GM18520 (cell line): ENCODE measurements around the gene GNAS.
A peak's percentile ranks its signal among the peaks of the same experiment; 100 is the strongest.

Source experiments
- ATAC-seq: cut with Tn5 transposase; IDR thresholded peaks from one replicate; pipeline ENCODE4 v1.9.1; 2021; ENCODE audit not compliant: unreplicated experiment

GNAS gene

DNA sequence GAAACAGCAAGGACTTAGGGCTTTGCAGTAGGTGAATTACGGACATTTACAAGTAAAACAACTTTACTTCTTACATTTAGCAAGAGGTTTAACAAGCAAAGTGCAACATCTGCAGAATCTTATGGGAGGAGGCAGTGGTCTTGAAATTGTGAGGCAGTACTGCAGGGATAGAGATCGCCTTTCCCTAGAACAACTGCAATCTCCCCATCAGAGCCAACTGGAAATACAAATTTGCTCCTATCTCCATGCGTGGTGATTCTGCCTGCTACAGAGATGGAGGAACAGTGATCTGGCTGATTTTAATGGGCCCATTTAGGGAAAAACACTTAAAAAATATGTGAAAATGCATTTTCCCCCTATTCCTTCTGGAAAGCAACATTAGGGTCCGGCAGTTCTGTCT, 25.9 kb downstream of the GNAS start:
- no peak for ATAC-seq

GRCh38 chr20:58880441-58880840, 27.9 kb downstream of the GNAS start:
- no peak for ATAC-seq

DNA sequence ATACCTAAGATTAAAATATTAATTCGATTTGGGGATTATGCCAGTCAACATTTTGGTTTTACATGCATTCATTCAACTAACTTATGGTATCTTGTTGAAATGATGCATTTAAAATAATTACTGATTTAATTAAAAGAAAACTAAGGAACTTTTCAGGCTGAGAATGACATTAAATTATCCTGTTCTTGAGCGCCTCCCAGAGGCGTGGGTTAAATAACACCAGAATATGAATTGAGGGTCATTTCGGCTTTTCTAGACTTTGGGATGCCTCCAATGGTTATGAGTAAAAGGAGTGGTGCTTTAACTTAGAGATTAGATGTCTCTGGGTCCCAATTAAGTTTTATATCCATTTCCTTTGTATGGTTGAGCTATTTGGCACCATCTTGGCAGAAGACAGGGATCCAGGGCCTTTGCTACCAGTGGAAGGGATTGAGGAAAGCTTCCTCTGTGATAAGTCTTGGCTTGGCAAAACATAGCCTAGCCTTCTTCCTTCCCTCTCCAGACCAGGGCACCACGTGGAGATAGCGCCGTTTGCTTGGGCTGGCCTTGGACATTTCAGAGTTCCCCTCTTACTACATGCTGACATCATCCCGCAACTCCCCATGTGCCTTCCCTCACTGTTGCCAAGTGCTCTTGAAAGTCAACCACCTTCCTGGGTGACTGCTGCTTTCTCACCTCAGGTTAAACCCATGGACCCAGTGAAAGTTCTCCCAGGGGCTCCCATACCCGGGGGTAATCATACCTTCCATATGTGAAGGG, 28.7 kb downstream of the GNAS start:
- ATAC-seq = no peak

DNA sequence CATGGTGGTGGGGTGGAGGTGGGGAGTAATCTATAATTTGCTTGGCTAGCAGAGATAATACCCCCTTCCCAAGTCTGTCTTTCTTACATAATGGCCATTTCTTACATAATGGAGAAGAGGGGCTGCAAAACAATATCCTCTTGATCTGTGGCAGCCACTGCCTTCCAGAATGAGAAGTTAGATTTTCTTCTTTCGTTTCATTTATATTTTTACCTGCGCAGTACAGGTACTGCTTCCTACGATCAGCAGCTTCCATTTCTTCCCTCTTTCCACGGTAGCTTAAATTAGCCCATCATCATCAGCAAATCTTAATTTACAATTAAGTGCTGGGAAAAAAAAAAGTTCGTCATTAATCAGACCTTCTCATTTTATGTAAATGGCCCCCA, 30.2 kb downstream of the GNAS start:
- no peak for ATAC-seq

GRCh38 chr20:58883241-58883691, 30.8 kb downstream of the GNAS start:
- no peak for ATAC-seq

DNA sequence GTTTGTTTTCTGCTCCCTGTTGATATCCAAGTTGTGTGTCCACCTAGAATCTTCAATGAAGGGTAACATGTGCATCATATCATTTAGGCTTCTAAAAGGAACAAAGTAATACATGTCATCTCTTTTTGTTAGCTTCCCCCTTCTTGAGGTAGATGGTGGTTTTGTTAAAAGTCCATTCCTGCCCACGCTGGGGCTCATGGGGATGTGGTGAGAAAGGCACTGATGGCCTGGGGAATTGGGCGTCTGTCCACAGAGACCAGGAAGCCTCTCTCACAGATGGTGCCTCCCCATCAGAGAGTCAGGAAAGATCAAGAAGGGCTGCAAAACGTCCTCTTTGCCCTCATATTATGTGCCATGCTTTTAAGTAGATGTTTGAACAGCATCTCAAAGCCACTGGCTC, 32.5 kb downstream of the GNAS start:
- no peak for ATAC-seq

DNA sequence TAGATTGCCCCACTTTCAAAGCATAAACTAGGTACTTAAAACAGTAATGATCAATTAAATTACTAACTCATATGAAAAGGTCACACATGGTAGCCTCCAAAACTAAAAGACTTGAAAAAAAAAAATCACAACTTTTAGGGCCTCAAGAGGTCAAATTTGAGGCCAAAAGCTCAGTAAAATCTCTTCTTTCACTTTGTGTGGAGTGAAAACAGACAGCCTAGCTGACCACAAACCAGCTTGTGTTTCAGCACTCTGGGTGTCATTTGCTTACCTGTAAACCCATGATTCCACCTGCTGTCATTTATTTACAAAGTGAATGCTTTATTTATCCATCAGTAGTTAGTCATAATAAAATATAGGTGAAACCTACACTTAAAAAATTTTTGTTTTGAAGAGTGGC, 34.0 kb downstream of the GNAS start:
- ATAC-seq = no peak

- ATAC-seq = no peak
Observed at GRCh38 chr20:58888103-58888502, 35.6 kb downstream of the GNAS start.

DNA sequence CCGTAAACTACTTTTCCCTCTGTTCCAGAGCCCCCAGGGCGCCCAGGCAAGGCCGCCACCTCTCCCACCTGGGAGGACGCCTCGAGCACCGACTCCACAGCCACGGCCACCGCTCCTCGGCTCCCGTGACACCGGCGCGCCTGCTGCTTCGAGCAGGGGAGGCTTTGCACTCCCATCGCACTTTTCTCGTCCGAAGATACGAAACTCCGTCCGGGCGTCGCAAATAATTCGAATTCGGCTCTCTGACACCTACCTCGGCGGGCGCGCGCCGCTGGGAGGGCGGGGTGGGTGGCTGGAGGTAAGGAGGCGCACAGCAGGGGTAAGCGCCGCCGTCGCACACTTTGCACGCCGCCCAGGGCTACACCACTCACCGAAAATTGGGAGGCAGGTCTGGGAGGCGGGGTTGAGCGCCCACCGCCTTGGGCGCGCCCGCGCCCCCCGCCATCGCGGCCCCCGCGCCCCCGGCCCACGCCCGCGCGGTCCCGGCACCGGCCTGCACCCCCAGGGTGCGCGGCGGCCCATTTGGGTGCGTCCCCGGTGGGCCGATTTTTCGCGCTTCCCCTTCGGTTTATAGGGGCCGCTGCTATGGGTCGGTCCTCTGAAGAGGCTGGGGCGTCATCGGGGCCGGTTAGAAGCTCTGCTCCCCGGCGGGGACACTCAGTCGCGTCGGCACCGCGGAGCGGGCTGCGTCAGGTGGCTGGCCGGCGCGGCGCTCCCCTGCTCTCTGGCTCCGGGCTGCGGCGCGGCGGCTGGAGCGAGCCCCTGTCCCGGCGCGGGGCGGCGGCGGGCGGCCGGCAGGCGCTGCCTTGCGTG, 36.2 kb downstream of the GNAS start:
- ATAC-seq = peak; percentile 33

- ATAC-seq = no peak
Observed at GRCh38 chr20:58889334-58889760, 36.8 kb downstream of the GNAS start.

GRCh38 chr20:58889798-58890517, 37.4 kb downstream of the GNAS start:
- no peak for ATAC-seq

GRCh38 chr20:58890518-58891085, 38.1 kb downstream of the GNAS start:
- ATAC-seq = no peak

- no peak for ATAC-seq
Observed at GRCh38 chr20:58891086-58891717, 38.7 kb downstream of the GNAS start.

GRCh38 chr20:58891718-58892140, 39.2 kb downstream of the GNAS start:
- no peak for ATAC-seq

- no peak for ATAC-seq
Observed at GRCh38 chr20:58892141-58892931, 39.8 kb downstream of the GNAS start.

GRCh38 chr20:58892932-58893224, 40.4 kb downstream of the GNAS start:
- ATAC-seq = no peak

DNA sequence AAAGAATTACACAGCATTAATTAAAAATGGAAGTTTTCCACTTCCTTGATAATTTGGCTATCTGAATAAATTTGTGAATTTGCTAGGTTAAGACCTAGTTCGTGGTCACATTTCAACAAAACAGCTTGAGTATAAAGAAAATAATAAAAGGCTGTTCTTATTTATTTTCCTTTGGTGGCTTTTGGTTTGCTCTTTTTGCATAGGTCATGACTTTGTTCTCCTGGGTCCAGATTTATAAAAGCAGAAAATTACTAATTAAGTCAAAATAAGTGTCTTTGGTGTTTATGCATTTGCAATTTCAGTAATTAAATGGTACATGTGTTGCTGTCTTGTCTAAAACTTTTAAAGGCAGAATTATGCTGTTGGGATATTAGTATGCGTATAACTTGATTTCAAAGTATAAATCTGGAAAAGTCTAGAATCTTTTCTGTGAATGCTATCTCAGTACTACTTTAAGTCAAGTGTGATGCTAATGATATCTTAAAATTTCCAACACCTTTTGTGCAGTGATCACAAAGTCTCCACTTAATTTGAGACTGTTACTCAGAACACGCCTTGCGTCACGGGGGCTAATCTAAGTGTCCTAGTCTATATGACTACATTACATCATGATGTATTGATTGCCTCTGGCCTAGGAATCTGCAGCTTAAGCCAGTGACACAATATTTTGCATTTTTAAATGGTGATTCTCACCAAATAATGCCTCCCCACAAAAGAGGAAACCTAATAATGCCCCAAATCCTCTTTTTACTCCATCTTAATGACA, 41.0 kb downstream of the GNAS start:
- no peak for ATAC-seq

DNA sequence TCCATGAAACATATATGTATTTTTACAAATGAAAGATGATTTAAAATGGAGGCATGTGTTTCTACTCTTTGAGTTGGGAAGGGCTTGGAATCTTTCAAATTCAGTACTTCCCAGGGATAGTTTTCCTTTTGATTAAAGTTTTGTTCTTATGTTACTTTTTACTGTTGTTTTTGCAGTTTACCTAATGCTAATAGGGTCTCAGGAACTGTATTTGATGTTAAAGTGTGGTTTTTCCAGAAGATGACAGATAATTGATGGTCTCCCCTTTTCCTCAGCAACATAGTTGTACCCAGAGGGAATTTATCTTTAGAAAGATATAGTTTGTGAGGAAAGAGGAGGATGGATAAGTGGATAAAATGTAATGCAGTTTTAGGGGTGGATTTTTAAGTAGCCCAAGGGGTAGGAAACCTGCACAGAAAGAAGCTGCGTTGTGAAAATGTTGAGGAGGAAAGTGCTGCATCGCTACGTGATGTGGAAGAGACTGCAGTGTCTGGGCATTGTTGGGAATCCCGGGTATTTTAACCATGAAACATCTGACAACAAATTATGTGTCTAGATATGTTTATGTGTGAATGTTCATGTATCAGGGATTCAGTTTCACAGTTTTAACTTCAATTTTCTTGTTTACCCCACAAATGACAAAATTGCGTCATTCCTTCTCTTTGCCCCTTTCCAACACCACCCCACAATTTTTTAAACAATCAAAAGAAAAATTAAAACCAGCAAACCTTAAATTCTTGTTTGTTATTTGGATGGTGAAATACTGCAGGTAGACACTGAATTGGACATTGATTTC, 42.3 kb downstream of the GNAS start:
- ATAC-seq = no peak
